ENCODE measurements around the gene CUL2.

DNA sequence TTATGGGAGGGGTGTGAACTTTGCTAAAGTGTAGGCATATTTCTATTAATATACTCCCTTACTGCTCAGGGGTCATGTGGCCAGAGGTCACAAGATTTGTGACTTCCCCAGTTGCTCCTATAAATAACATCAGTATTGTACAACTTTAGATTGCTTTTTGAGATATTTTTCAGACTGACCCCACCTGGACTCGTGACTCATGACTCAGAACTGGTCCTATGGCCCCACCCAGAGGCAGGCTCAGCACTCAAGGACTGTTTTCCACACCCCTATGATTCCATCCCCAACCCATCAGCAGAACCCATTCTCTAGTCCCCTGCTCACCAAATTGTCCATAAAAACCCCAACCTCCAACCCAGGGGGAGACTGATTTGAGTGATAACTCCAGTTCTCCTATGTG is 2.7 kb upstream of the CUL2 start:
- TF ChIP-seq, protein P1, sequence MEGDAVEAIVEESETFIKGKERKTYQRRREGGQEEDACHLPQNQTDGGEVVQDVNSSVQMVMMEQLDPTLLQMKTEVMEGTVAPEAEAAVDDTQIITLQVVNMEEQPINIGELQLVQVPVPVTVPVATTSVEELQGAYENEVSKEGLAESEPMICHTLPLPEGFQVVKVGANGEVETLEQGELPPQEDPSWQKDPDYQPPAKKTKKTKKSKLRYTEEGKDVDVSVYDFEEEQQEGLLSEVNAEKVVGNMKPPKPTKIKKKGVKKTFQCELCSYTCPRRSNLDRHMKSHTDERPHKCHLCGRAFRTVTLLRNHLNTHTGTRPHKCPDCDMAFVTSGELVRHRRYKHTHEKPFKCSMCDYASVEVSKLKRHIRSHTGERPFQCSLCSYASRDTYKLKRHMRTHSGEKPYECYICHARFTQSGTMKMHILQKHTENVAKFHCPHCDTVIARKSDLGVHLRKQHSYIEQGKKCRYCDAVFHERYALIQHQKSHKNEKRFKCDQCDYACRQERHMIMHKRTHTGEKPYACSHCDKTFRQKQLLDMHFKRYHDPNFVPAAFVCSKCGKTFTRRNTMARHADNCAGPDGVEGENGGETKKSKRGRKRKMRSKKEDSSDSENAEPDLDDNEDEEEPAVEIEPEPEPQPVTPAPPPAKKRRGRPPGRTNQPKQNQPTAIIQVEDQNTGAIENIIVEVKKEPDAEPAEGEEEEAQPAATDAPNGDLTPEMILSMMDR (IDR thresholded peaks at IDR 0.05) = no peak
- TF ChIP-seq POLR2A (IDR thresholded peaks at IDR 0.05) = no peak

Data from right lobe of liver (tissue), 4 donors.